ENCODE data around the gene CYP39A1. TPM values are rescaled to one million over a fixed set of nuclear protein-coding genes. Genes with fewer than 3 reads are reported as not detected.

The CYP39A1 gene
- total RNA-seq, 1 donor from 2014 or later: 0.29 TPM

GRCh38 chr6:46509063-46509462, 143.6 kb downstream of the CYP39A1 start:
- no peak for DNase-seq (ENCODE audit: low read depth)
- Histone ChIP-seq H3K4me3 (ENCODE audit: low read depth, low read length) (no peak overlapping the region), H3K36me3 (ENCODE audit: control insufficient read depth, insufficient read depth, low read length) (no peaks in the 10 kb centered on the region), H3K27me3 (ENCODE audit: control insufficient read depth, insufficient read depth, low read length) (no peaks in the 10 kb centered on the region)
- TF ChIP-seq, protein P1, sequence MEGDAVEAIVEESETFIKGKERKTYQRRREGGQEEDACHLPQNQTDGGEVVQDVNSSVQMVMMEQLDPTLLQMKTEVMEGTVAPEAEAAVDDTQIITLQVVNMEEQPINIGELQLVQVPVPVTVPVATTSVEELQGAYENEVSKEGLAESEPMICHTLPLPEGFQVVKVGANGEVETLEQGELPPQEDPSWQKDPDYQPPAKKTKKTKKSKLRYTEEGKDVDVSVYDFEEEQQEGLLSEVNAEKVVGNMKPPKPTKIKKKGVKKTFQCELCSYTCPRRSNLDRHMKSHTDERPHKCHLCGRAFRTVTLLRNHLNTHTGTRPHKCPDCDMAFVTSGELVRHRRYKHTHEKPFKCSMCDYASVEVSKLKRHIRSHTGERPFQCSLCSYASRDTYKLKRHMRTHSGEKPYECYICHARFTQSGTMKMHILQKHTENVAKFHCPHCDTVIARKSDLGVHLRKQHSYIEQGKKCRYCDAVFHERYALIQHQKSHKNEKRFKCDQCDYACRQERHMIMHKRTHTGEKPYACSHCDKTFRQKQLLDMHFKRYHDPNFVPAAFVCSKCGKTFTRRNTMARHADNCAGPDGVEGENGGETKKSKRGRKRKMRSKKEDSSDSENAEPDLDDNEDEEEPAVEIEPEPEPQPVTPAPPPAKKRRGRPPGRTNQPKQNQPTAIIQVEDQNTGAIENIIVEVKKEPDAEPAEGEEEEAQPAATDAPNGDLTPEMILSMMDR (IDR thresholded peaks at IDR 0.05; ENCODE audit: insufficient read depth, low read length, poor library complexity, severe bottlenecking): no peak

GRCh38 chr6:46507426-46507825, 145.2 kb downstream of the CYP39A1 start:
- Histone ChIP-seq H3K4me3 (ENCODE audit: low read depth, low read length) (no peak overlapping the region), H3K36me3 (ENCODE audit: control insufficient read depth, insufficient read depth, low read length) (no peaks in the 10 kb centered on the region), H3K27me3 (ENCODE audit: control insufficient read depth, insufficient read depth, low read length) (no peaks in the 10 kb centered on the region)
- TF ChIP-seq, protein P1 (IDR thresholded peaks at IDR 0.05; ENCODE audit: insufficient read depth, low read length, poor library complexity, severe bottlenecking): no peak
- no peak for DNase-seq (ENCODE audit: low read depth)

- Histone ChIP-seq H3K27me3 (ENCODE audit: control insufficient read depth, insufficient read depth, low read length) (no peaks in the 10 kb centered on the region), H3K36me3 (ENCODE audit: control insufficient read depth, insufficient read depth, low read length) (no peaks in the 10 kb centered on the region), H3K4me3 (ENCODE audit: low read depth, low read length) (no peak overlapping the region)
- no peak for DNase-seq (ENCODE audit: low read depth)
- TF ChIP-seq, protein P1 (IDR thresholded peaks at IDR 0.05; ENCODE audit: insufficient read depth, low read length, poor library complexity, severe bottlenecking): no peak
Observed at GRCh38 chr6:46505693-46506512, 146.7 kb downstream of the CYP39A1 start.

DNA sequence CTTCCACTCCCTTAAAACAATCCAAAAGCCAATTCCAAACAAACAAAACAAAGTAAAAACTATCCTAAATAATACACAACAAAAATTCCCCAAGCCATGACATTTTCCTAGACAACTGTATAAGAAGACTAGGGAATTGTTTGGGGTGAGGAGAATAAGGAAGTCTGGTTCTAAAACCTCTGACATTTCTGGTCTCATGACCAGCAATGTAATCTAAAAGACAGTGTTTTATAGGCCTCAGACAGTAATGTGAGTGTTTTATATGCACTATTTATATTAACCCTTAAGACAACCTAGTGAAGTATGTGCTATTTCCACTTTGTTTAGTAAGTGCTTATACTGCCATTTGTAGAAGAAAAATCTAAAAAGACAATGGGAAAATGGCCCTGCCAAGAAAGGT, 148.4 kb downstream of the CYP39A1 start:
- TF ChIP-seq, protein P1 (IDR thresholded peaks at IDR 0.05; ENCODE audit: insufficient read depth, low read length, poor library complexity, severe bottlenecking): no peak
- no peak overlapping the region for H3K4me3 ChIP-seq (ENCODE audit: low read depth, low read length)
- H3K36me3 ChIP-seq (ENCODE audit: control insufficient read depth, insufficient read depth, low read length): no peaks in the 10 kb centered on the region
- DNase-seq (ENCODE audit: low read depth): no peak
- H3K27me3 ChIP-seq (ENCODE audit: control insufficient read depth, insufficient read depth, low read length): no peaks in the 10 kb centered on the region

- DNase-seq (ENCODE audit: low read depth): no peak
- TF ChIP-seq, protein P1 (IDR thresholded peaks at IDR 0.05; ENCODE audit: insufficient read depth, low read length, poor library complexity, severe bottlenecking): no peak
- Histone ChIP-seq H3K4me3 (ENCODE audit: low read depth, low read length) (no peak overlapping the region), H3K36me3 (ENCODE audit: control insufficient read depth, insufficient read depth, low read length) (no peaks in the 10 kb centered on the region), H3K27me3 (ENCODE audit: control insufficient read depth, insufficient read depth, low read length) (no peaks in the 10 kb centered on the region)
Observed at GRCh38 chr6:46502486-46503119, 150.0 kb downstream of the CYP39A1 start.

Measured in kidney epithelial cell (primary cell).